ENCODE data around the gene BAIAP2.
A peak's percentile ranks its signal among the peaks of the same experiment; 100 is the strongest.

The BAIAP2 gene

DNA sequence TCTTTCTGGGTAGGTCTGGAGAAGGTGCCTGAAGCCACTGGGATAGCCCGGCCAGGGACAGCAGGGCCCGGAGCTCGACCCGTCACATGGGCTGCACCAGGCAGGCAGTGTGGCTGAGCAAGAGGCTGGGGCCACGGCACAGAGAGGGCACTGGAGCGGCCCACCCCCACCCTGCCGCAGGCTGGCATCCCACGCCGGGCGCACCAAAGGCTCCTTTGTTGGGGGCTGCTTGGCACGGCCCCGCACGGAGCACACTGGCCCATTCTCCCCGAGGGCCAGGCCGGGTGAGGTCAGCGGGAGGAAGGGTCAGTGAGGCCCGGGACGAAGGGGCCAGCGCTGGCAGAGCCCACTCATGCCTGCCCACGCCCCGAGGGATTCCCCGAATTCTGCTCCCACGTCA, 93.8 kb downstream of the BAIAP2 start:
- DNase-seq = no peak

DNA sequence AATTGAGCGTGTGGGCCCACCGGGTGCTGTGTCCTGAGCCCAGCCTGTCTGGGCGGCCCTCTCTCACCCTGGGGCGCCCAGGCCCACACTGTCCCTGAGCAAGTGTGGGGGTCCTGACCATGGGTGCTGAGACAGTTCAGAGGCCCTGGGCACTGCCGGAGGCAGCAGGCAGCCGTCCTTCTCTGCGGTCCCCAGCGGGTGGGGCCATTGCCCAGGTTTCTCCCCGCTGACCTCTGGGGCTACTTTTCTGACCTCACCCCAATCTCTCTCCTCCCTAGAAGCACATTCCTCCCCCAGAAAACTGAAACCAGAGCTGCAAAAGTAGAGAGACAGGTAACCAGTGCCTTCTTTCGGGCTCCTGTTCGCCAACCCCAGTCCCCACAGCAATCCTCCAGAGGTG, 94.3 kb downstream of the BAIAP2 start:
- no peak for DNase-seq

DNA sequence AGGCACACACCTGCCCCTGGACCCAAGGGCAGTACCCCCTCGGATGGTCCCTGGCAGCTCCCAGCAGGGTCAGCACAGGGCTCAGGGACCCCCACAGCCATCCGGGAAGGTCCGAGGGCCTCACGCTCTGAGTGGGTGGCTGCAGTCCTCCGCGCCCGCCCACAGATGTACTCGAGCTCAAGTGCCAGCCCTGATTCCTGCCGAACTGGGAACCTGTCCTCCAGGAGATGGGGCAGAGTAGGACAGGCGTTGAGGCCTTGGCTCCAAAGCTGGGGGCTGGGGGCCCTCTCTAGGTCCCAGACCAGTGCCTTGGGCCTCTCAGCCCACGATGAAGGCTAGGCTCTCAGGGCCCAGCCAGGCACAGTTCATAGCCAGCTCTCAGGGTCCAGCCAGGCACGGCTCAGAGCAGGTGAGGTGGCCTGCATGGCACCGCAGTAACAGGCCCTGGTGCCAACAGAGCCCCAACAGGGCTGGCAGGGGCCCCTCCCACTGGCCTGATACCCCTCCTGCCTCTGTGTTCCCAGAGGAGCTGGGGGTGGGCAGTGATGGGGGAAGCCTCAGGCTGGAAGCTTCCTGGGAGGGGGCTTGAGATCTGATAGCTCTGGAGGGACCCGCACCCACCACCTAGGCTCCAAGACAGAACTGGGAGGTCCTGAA, 94.9 kb downstream of the BAIAP2 start:
- DNase-seq = no peak

DNA sequence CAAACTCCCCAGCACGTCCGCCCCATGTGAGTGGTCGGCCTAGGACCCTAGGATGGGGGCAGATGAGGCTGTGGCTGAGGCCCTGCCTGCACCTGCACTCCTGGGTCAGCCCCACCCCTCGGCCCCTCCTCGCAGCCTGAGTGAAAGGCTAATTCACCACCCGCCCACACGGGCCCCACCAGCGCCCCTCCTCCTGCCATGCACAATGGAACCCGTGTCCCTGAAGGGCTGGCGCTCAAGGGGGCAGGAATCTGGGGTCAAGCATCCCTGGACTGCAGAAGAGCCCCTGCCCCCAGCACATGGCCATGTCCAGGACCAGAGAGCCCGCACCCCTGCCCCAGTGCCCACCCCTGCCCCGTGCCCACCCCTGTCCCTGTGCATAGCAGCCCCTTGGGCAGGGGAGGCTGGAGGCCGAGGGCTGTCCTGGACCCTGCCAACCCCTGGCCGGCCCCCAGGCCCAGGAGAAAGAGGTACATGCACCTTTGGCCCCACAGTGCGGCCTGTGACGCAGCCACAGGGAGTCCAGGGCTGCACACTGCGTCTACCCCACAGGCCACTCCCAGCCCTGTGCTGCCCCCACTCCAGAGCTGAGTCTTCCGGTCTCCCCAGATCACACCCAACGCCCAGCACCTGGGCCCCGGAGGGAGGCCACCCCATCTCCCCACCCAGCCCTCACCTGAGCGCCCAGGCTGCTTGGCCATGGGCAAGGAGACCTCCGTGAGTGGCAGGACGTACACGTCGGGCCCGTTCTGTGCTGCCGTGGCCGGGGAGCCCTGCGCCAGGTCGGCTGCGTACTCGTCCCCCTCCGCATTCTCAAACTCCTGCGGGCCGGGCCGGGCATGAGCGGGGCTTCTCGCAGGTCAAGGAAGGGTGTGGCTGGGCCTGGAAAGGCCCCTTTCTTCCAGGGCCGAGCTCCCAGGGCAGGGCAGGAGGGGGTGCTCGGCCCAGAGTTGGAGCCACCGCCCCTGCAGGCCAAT, 95.7 kb downstream of the BAIAP2 start:
- no peak for DNase-seq

DNA sequence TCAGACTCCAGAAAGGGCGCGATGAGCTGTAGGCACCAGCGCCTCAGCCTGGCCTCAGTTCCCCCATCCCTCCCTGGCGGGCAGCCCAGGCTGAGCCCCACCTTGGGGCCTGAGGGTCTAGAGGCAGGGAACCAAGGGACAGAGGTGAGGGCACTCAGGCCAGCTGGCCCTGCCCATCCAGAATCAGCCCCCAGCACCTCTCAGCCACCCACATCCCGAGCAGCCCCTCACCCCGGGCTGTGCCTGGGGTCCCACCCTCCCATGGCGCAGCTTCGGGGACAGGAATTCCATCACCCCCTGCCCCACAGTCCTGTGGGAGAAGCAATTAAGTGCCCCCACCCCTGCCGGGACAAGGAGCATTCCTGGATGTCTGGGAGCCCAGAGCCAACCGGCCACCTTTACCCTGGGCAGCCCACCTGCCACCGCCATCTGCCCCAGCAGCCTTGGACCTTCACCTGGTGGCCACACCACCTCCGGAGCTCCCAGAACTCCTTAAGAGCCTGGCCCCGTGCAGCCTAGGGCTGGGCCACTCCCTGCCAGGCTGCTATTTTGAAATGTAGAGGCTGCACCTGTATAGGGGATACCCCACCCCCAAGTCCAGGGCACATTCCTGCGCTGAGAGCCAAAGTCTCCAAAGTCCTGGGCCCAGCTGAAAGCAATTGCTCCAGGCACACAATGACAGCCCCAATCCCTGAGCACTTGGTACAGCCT, 96.7 kb downstream of the BAIAP2 start:
- no peak for DNase-seq

DNA sequence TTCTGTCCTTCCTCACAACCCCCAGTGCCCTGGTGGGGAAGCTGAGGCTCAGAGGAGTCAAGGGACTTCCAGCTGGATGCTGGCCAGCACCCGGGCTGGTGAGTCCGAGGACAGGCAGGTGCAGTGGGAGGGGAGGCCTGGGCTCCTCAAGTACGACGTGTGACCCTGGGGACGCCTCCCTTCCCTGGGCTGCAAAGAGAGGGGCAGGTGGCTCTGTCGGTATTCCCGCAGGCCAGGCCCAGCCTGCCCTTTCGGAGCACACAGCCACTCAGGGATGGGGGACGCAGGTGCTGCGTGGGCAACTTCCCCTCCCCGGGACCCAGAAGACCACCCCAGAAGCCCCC, 97.2 kb downstream of the BAIAP2 start:
- DNase-seq = no peak

- DNase-seq = no peak
Measured at GRCh38 chr17:81132770-81133723, 98.1 kb downstream of the BAIAP2 start.

- DNase-seq = no peak
Measured at GRCh38 chr17:81134064-81134781, 99.3 kb downstream of the BAIAP2 start.

DNA sequence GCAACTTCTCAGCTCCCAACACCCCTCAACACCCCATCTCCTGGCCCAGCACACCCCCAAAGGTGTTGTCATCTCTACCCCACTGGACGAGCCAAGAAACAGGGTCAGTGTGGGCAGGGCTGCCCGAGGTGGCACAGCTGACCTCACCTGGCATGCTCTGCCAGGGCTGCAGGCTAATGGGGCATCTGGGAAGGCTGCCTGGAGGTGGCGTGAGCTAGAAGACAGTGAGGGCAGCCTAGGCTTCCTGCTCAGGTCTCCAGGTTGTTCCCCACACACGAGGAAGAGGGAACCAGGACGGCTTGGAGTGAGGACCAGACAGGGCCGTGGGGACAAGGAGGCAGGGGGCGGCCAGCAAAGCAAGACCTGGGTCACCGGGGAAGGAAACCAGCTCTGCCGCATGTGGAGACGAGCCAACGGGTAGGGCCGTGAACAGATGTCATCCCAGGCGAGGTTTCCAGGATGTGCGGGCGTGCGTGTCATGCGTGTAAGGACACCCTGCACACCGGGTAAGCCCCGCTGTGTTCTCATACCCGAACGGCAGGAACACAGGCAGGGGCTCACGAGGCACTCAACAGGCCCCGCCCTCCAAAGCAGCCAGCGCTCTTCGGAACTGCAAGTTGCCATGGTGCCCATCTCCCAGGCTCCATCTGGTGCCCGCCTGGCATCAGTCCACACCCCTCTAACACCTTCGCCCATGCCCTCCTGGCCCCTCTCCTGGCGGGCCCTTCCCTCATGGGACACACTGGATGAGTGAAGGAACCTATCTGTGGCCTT, 100.7 kb downstream of the BAIAP2 start:
- no peak for DNase-seq

DNA sequence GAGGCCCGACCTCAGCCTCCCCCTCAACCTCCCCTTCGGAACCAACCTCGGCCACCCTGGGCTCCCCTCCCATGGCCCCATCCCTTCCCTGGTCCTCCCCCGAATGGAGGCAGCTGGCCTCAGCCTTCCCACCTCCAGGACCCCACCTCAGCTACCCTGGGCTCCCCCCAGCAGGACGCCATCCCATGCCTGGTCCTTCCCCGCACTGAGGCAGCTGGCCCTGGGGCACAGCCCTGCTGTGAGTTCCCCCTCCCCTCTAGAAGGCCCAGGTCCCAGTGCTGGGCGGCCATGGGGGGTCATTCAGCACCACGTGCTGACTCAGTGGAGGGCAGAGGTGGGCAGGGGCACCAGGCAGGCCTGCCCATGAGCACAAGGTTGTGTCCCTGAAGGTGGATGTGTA, 101.4 kb downstream of the BAIAP2 start:
- no peak for DNase-seq

DNA sequence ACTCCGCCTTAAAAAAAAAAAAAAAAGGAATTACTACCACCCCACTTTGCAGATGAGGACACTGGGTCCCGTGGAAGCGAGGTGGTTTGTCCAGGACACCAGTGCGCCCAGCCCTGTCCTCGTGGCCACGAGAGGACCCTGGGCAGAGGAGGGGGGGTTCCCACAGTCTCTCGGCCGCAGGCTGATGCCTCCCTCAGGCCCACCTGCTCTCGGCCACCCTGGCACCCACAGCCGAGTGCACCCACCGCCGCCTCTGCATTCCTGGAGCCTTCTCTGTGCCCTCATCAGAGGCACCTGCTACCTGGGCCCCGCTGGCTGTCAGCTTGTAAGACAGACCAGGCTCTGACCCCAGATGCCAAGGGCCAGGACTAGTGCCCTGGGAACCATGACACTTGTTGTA, 102.3 kb downstream of the BAIAP2 start:
- no peak for DNase-seq

GRCh38 chr17:81138083-81138482, 103.1 kb downstream of the BAIAP2 start:
- DNase-seq = no peak

- no peak for DNase-seq
Measured at GRCh38 chr17:81138500-81138899, 103.5 kb downstream of the BAIAP2 start.

DNA sequence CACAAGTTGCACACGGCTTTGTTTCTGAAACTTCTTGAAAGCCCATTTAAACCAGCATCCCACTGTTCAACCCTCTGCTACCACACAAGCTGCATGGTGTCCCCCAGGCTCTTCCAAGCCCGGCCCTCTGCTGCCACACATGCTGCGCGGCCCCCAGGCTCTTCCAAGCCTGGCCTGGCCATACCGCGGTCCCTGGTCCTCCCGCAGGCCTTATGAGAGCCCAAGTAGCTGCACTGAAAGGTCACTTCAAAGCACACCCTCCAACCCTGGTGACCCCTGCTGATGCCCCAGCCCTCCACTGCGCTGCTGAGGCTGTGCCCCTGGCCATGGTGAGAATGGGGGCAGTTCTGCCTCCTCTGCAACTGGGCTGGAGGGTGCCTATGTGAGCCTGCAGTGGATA, 104.5 kb downstream of the BAIAP2 start:
- DNase-seq = no peak

GRCh38 chr17:81140018-81140417, 105.1 kb downstream of the BAIAP2 start:
- DNase-seq = no peak

DNA sequence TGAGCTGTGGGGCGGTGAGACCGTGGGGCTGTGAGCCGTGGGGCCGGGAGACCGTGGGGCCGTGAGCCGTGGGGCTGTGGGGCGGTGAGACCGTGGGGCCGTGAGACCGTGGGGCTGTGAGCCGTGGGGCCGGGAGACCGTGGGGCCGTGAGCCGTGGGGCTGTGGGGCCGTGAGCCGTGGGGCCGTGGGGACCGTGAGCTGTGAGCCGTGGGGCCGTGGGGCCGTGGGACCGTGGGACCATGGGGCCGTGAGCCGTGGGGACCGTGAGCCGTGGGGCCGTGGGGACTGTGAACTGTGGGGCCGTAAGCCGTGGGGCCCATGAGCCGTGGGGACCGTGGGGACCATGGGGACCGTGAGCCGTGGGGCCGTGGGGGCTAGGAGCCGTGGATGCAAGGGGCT, 105.7 kb downstream of the BAIAP2 start:
- no peak for DNase-seq

GRCh38 chr17:81142301-81143199, 107.6 kb downstream of the BAIAP2 start:
- DNase-seq = peak; percentile 26

DNA sequence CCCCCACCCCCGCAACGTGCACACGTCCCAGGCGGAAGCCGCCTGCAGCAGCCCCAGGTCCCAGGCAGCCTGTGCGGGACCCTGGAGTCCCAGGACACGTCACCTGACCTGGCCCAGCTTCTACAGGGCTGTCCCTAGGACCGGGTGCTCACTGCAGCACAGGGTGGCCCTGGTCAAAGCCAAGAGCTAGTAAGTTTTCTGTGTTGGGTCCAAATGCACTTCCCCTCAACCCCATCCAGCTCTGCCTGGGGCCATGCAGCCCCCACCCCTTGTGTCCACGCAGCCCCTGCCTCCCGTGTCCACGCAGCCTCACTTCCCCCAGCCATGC, 108.2 kb downstream of the BAIAP2 start:
- DNase-seq = no peak

DNA sequence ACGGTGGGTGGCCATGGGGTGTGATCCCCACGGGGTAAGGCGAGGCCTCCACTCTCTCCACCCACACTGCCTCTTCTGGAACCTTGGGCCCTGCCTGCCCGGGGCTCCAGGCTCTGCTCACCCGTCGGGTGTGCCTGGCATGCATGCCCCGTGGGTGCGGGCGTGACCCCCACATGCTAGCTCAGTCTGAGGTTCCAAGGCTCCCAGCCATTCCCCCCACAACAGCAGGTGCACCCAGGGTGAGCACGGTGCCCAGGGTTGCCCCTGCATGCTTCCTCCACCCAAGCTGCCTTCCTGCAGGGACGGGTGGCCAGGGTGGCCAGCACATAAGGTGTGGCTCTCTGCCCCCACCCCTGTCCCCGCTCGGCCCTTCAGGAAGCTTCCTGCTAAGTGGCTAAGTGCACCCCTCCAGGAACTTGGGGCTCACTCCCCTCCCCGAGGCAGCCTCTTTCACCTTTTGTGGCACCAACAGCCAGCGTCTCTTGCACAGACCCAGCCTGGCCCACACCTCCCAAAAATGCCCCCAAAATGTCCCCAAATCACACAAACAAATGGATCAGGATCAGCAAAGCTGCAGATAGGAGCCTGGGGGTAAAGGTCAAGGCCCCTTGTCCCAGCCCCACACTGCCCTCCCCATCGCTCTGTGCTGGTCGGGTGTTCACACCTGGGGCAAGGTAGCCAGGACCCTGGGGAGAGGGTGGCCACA, 108.9 kb downstream of the BAIAP2 start:
- DNase-seq = no peak

DNA sequence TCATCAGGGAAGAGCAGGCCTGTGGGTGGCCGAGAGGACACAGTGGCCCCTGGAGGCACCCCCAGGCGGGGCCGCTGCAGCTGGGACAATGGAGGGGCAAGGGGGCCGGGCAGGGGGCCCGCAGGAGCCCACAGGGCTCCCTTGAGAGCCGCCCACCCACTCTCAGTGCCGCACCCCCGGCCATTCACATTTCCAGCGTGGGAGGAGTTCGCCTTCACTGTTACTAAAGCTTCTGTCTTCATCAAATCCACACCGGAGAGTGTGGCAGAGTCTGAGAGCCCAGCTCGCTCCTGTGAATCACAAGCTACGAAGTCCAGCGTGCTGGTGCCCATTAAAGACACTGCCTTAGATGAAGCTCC, 109.5 kb downstream of the BAIAP2 start:
- no peak for DNase-seq
